Esophagus muscularis mucosa (tissue), 3 donors: ENCODE data around the gene PLCH1.

Source experiments
- CTCF ChIP-seq, 3 experiments: fragments of 200-600 bp in 2 of 3; fragments of 450-650 bp in 1 of 3; sonication (generic) in 2 of 3; IDR thresholded peaks; one replicate each; pipeline ENCODE4 v1.5.1; 2017 to 2019; ENCODE audit warnings: antibody characterized with exemption in 3 of 3, mild to moderate bottlenecking in 2 of 3, moderate library complexity in 1 of 3
- POLR2A ChIP-seq: fragments of 450-650 bp; IDR thresholded peaks from one replicate; pipeline ENCODE4 v1.6.1; 2017; ENCODE audit warnings: antibody characterized with exemption, moderate library complexity, mild to moderate bottlenecking, low read depth

GRCh38 chr3:155675094-155675493 lies 69.8 kb downstream of the PLCH1 start:
- TF ChIP-seq CTCF (IDR thresholded peaks at IDR 0.05) (no peak), POLR2A (no peak)
